Subcutaneous abdominal adipose tissue (tissue), 5 donors: ENCODE data around the gene TMEM117.

Source experiments
- H3K27ac ChIP-seq: one replicate; pipeline ENCODE4 v1.7.0; 2013; ENCODE audit warnings: low read depth, mild to moderate bottlenecking, inconsistent platforms, low read length, moderate library complexity
- H3K27me3 ChIP-seq, 5 donors: one replicate each; pipeline ENCODE4 v1.7.0; 2013; ENCODE audit warnings: low read length in 5 of 5, inconsistent platforms in 1 of 5; ENCODE audit not compliant: control insufficient read depth in 5 of 5, insufficient read depth in 4 of 5
- H3K36me3 ChIP-seq, 5 donors: one replicate each; pipeline ENCODE4 v1.7.0; 2013; ENCODE audit warnings: low read length in 5 of 5; ENCODE audit not compliant: control insufficient read depth in 5 of 5, insufficient read depth in 5 of 5
- H3K4me1 ChIP-seq, 5 donors: one replicate each; pipeline ENCODE4 v1.7.0; 2013; ENCODE audit warnings: low read length in 5 of 5, mild to moderate bottlenecking in 3 of 5, moderate library complexity in 1 of 5; ENCODE audit not compliant: control insufficient read depth in 5 of 5, insufficient read depth in 5 of 5
- H3K4me3 ChIP-seq, 5 donors: one replicate each; pipeline ENCODE4 v1.7.0; 2013; ENCODE audit warnings: low read length in 5 of 5, low read depth in 1 of 5
- H3K9ac ChIP-seq, 5 donors: one replicate each; pipeline ENCODE4 v1.7.0; 2013; ENCODE audit warnings: low read length in 5 of 5, mild to moderate bottlenecking in 4 of 5, moderate library complexity in 3 of 5
- H3K9me3 ChIP-seq, 5 donors: one replicate each; pipeline ENCODE4 v1.7.0; 2013; ENCODE audit warnings: low read length in 5 of 5; ENCODE audit not compliant: control insufficient read depth in 5 of 5
- donor health status: healthy.
- donor health status: healthy.
- donor health status: healthy.
- donor health status: healthy.
- donor health status: healthy.

TMEM117 gene

GRCh38 chr12:44148936-44149335, 313.1 kb downstream of the TMEM117 start:
- Histone ChIP-seq H3K4me3 (no peak overlapping the region), H3K36me3 (no peaks in the 10 kb centered on the region), H3K9ac (no peak overlapping the region), H3K4me1 (no peaks in the 10 kb centered on the region), H3K27ac (no peak overlapping the region), H3K9me3 (no peaks in the 10 kb centered on the region), H3K27me3 (no peaks in the 10 kb centered on the region)

DNA sequence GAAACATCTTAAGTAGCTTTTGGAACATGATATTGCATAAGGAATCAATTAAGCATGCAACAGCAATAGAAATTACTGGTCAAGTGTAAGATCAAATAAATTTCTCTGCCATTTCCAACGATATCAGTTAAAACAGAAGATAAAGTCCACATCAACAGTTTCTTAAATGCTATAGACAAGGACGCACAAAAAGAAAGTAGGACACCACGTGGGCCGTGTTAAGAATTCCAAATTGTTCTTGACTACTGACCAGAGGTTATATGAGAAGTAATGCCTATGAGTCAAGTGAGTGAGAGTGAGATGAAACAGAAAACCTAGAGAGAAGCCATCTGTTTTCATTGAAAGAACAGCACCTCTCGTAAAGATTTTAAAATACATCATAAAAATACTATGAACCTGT, 318.2 kb downstream of the TMEM117 start:
- Histone ChIP-seq H3K4me1 (no peaks in the 10 kb centered on the region), H3K36me3 (no peaks in the 10 kb centered on the region), H3K27me3 (no peaks in the 10 kb centered on the region), H3K4me3 (peak overlapping the region in 1 of 5 donors; percentile 46), H3K27ac (no peak overlapping the region), H3K9me3 (no peaks in the 10 kb centered on the region), H3K9ac (no peak overlapping the region)

DNA sequence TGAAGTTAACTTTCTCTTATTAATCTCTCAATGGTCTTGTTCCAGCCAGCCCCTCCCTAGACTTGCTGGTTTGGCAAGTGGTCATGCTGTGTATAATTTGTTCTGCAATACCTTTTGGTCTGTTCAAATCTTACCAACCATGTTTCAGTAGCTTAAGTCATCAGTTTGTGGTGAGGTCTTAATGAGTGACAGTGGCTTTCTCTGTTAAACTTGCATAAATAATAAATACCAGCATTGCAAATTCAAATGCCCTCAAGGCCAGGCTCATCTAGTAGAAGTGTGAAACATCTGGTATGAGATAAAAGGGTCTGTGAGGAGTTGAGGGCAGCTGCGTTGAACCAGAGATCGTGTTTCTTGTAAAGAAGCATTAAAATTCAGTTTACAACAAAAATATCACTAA, 319.5 kb downstream of the TMEM117 start:
- Histone ChIP-seq H3K27ac (no peak overlapping the region), H3K4me3 (no peak overlapping the region), H3K36me3 (no peaks in the 10 kb centered on the region), H3K9me3 (no peaks in the 10 kb centered on the region), H3K4me1 (no peaks in the 10 kb centered on the region), H3K27me3 (no peaks in the 10 kb centered on the region), H3K9ac (no peak overlapping the region)

- H3K9ac ChIP-seq: no peak overlapping the region
- no peaks in the 10 kb centered on the region for H3K9me3 ChIP-seq
- H3K27ac ChIP-seq: no peak overlapping the region
- no peaks in the 10 kb centered on the region for H3K36me3 ChIP-seq
- no peak overlapping the region for H3K4me3 ChIP-seq
- no peaks in the 10 kb centered on the region for H3K27me3 ChIP-seq
- no peaks in the 10 kb centered on the region for H3K4me1 ChIP-seq
These were observed 321.5 kb downstream of the TMEM117 start for GRCh38 chr12:44157359-44157758.

DNA sequence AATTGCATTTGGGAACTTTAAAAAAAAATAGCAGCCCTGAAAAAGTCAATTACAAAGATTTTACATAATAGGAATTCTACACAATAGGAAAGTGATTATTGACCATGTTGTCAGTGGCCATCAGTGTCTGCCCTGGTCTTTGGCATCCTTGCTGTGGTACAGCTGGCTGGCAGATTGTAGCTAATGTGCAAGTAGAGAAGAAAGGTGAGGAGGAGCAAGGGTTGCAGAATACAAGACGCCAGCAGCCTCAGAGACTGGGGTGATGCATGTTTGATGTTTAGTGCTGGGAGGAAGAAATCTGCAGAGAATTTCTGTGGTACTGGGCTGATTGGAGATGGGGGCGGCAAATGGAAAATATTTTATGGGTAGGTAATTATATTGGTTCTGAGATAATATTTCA, 322.9 kb downstream of the TMEM117 start:
- no peaks in the 10 kb centered on the region for H3K36me3 ChIP-seq
- H3K4me3 ChIP-seq: no peak overlapping the region
- no peaks in the 10 kb centered on the region for H3K9me3 ChIP-seq
- no peak overlapping the region for H3K9ac ChIP-seq
- no peaks in the 10 kb centered on the region for H3K4me1 ChIP-seq
- H3K27me3 ChIP-seq: no peaks in the 10 kb centered on the region
- H3K27ac ChIP-seq: no peak overlapping the region

DNA sequence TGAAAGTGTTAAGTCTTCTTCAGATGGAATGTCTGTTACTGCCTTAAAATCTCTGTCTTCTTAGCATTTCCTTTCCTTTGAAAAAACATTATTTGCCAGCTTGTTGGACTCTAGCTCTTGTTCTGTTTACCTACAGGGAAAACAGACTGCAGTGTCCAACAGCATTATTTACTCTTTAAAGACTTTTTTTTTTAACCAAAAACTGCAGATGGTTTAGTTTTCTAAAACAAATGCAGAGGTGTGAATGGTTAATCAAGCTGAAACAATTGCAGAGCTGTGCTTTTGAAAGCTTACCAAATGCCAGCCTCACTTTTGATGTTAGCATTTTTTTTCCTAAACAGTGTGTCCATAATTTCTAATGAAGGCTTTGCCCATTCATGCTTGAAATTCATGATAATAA, 323.3 kb downstream of the TMEM117 start:
- Histone ChIP-seq H3K27me3 (no peaks in the 10 kb centered on the region), H3K4me1 (no peaks in the 10 kb centered on the region), H3K27ac (no peak overlapping the region)

GRCh38 chr12:44159862-44160261, 324.0 kb downstream of the TMEM117 start:
- H3K4me1 ChIP-seq: no peaks in the 10 kb centered on the region
- H3K4me3 ChIP-seq: no peak overlapping the region
- H3K27ac ChIP-seq: no peak overlapping the region
- H3K36me3 ChIP-seq: no peaks in the 10 kb centered on the region
- no peak overlapping the region for H3K9ac ChIP-seq
- no peaks in the 10 kb centered on the region for H3K9me3 ChIP-seq
- H3K27me3 ChIP-seq: no peaks in the 10 kb centered on the region

More for the DNA sequence above, 323.3 kb downstream of the TMEM117 start:
- H3K4me3 ChIP-seq: no peak overlapping the region
- no peaks in the 10 kb centered on the region for H3K36me3 ChIP-seq
- no peak overlapping the region for H3K9ac ChIP-seq
- no peaks in the 10 kb centered on the region for H3K9me3 ChIP-seq

GRCh38 chr12:44162961-44163360, 327.1 kb downstream of the TMEM117 start:
- H3K9me3 ChIP-seq: no peaks in the 10 kb centered on the region
- H3K36me3 ChIP-seq: no peaks in the 10 kb centered on the region
- no peaks in the 10 kb centered on the region for H3K4me1 ChIP-seq
- H3K27ac ChIP-seq: no peak overlapping the region
- no peaks in the 10 kb centered on the region for H3K27me3 ChIP-seq
- no peak overlapping the region for H3K9ac ChIP-seq
- no peak overlapping the region for H3K4me3 ChIP-seq

- no peaks in the 10 kb centered on the region for H3K36me3 ChIP-seq
- no peak overlapping the region for H3K9ac ChIP-seq
- H3K27ac ChIP-seq: no peak overlapping the region
- H3K9me3 ChIP-seq: peaks cover 0 to 8% (median 0%) of the 10 kb centered on the region in 5 donors
- H3K27me3 ChIP-seq: no peaks in the 10 kb centered on the region
- H3K4me3 ChIP-seq: no peak overlapping the region
- H3K4me1 ChIP-seq: no peaks in the 10 kb centered on the region
These were observed 338.2 kb downstream of the TMEM117 start for GRCh38 chr12:44174053-44174452.

DNA sequence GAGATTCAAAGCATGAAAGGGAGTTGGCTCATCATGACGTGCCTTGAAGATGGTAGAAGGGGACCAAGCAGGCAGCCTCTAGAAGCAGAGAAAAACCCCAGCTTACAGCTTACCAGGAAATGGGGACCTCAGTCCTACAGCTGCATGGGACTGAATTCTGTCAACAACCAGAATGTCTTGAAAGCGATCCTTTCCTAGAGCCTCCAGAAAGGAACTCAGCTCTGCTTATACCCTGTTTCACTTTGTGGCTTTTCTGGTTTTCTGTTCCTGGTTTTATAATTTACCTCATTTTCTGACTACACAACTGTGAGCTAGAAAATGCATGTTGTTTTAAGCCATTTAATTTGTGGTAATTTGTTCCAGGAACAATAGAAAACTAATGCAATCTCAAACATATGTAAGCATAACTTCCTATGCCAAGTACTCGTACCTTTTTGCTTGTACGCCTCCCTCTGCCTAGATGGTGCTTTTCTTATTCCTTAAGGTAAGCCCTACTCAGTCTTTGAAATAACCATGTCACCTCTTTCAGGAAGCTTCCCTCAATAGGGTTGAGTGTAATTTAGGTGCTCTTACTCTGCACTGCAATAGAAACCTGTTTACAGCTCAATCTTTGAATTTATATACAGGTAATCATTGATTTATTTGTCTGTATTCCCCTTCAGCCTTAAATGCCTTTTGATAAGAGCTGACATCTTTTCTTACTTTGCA, 348.8 kb downstream of the TMEM117 start:
- H3K4me3 ChIP-seq: no peak overlapping the region
- no peak overlapping the region for H3K9ac ChIP-seq
- H3K27ac ChIP-seq: no peak overlapping the region
- H3K9me3 ChIP-seq: no peaks in the 10 kb centered on the region
- H3K36me3 ChIP-seq: peaks cover 0 to 2% (median 0%) of the 10 kb centered on the region in 5 donors
- no peaks in the 10 kb centered on the region for H3K27me3 ChIP-seq
- H3K4me1 ChIP-seq: no peaks in the 10 kb centered on the region
